Left lung (tissue), 10 donors: Measurements from ENCODE around the gene DPYD. TPM values are rescaled to one million over a fixed set of nuclear protein-coding genes. Genes with fewer than 3 reads are reported as not detected.

Experiments
- ATAC-seq: fragments of 200-7000 bp; cut with Tn5 transposase; one replicate; pipeline ENCODE4 v1.9.1; 2020; ENCODE audit warnings: moderate library complexity
- DNase-seq, 4 donors: peaks; one replicate each; pipeline ENCODE4 v3.0.0-alpha.2; 2013 to 2020
- H3K27ac ChIP-seq, 2 donors: fragments of 200-600 bp; sonication (generic) in 1 of 2; one replicate each; pipeline versions ENCODE4 v1.5.0 to v1.8.0; 2020 to 2021
- H3K27me3 ChIP-seq, 2 donors: fragments of 200-600 bp; sonication (generic) in 1 of 2; one replicate each; pipeline versions ENCODE4 v1.5.0 to v1.8.0; 2020 to 2021
- H3K36me3 ChIP-seq, 2 donors: fragments of 200-600 bp; sonication (generic) in 1 of 2; one replicate each; pipeline versions ENCODE4 v1.5.0 to v1.8.0; 2020 to 2021
- H3K4me1 ChIP-seq, 2 donors: fragments of 200-600 bp; one replicate each; pipeline ENCODE4 v1.8.0; 2021
- H3K4me3 ChIP-seq, 2 donors: fragments of 200-600 bp; sonication (generic) in 1 of 2; one replicate each; pipeline versions ENCODE4 v1.5.0 to v1.8.0; 2020 to 2021; ENCODE audit warnings: mild to moderate bottlenecking in 1 of 2
- H3K9me3 ChIP-seq, 2 donors: fragments of 200-600 bp; sonication (generic) in 1 of 2; one replicate each; pipeline versions ENCODE4 v1.5.0 to v1.8.0; 2020 to 2021
- CTCF ChIP-seq, 2 donors: fragments of 200-600 bp; sonication (generic) in 1 of 2; IDR thresholded peaks; one replicate each; pipeline versions ENCODE4 v1.5.0 to v1.8.0; 2021; ENCODE audit warnings: antibody characterized with exemption in 2 of 2
- intact Hi-C, 2 donors: fragments of 100-400 bp; cut with DNase I; formaldehyde crosslinking; loops; one replicate each; pipeline versions ENCODE4 v1.11.2 to v1.14.2; 2022
- polyA plus RNA-seq, 6 donors: library from polyadenylated mRNA; unstranded; fragments of 120-200 nt; gene quantifications; one replicate each; pipeline ENCODE4 v1.2.1, GENCODE V29; 2013; ENCODE audit not compliant: insufficient read length in 6 of 6
- total RNA-seq, 2 donors: library from RNA; stranded (reverse); fragmentation: NEBNext Ultra II Directional; extraction: Animal tissue kit (Norgen Biotek cat#: 25700); gene quantifications; one replicate each; pipeline ENCODE4 v1.2.1, GENCODE V29; 2021
- donor health status: DM: no; HTN: yes; CAD: no.
- donor health status: DM: no; HTN: no; CAD: no.

DPYD gene
- total and polyA plus RNA-seq, 8 donors, result 21.4 to 106 (median 26.1) TPM

GRCh38 chr1:97803026-97803425 is 117.8 kb downstream of the DPYD start:
- ATAC-seq (no peak), DNase-seq (no peak)
- no peaks in the 10 kb centered on the region for H3K27me3 ChIP-seq
- H3K36me3 ChIP-seq, result no peaks in the 10 kb centered on the region
- intact Hi-C loops, result no loop called here
- no peaks in the 10 kb centered on the region for H3K9me3 ChIP-seq
- H3K4me3 ChIP-seq, result no peak overlapping the region
- no peak for TF ChIP-seq CTCF (IDR thresholded peaks at IDR 0.05)
- H3K27ac ChIP-seq, result no peak overlapping the region
- no peaks in the 10 kb centered on the region for H3K4me1 ChIP-seq

- no peaks in the 10 kb centered on the region for H3K4me1 ChIP-seq
- no peak for DNase-seq
- H3K9me3 ChIP-seq, result no peaks in the 10 kb centered on the region
- no peak for ATAC-seq
- H3K27ac ChIP-seq, result no peak overlapping the region
- H3K4me3 ChIP-seq, result no peak overlapping the region
- TF ChIP-seq CTCF (IDR thresholded peaks at IDR 0.05), result no peak
- intact Hi-C loops, result no loop called here
- no peaks in the 10 kb centered on the region for H3K27me3 ChIP-seq
- H3K36me3 ChIP-seq, result no peaks in the 10 kb centered on the region
Measured at GRCh38 chr1:97802011-97802410, 118.8 kb downstream of the DPYD start.

GRCh38 chr1:97797403-97798183 is 123.2 kb downstream of the DPYD start:
- ATAC-seq (no peak), DNase-seq (no peak)
- Histone ChIP-seq H3K4me3 (no peak overlapping the region), H3K4me1 (no peaks in the 10 kb centered on the region), H3K27ac (no peak overlapping the region), H3K36me3 (no peaks in the 10 kb centered on the region), H3K27me3 (no peaks in the 10 kb centered on the region), H3K9me3 (no peaks in the 10 kb centered on the region)
- no peak for TF ChIP-seq CTCF (IDR thresholded peaks at IDR 0.05)
- intact Hi-C loops, result no loop called here

GRCh38 chr1:97796711-97797110 is 124.1 kb downstream of the DPYD start:
- Histone ChIP-seq H3K36me3 (no peaks in the 10 kb centered on the region), H3K27me3 (no peaks in the 10 kb centered on the region), H3K9me3 (no peaks in the 10 kb centered on the region), H3K4me1 (peaks cover 0 to under 1% of the 10 kb centered on the region in 2 donors), H3K4me3 (no peak overlapping the region), H3K27ac (no peak overlapping the region)
- intact Hi-C loops, result no loop called here
- no peak for DNase-seq
- no peak for TF ChIP-seq CTCF (IDR thresholded peaks at IDR 0.05)
- no peak for ATAC-seq

- H3K27me3 ChIP-seq, result no peaks in the 10 kb centered on the region
- DNase-seq (no peak), ATAC-seq (no peak)
- no peak for TF ChIP-seq CTCF (IDR thresholded peaks at IDR 0.05)
- H3K9me3 ChIP-seq, result no peaks in the 10 kb centered on the region
- intact Hi-C loops, result no loop called here
- H3K36me3 ChIP-seq, result no peaks in the 10 kb centered on the region
- H3K27ac ChIP-seq, result no peak overlapping the region
- H3K4me3 ChIP-seq, result no peak overlapping the region
- peaks cover 0 to 5% of the 10 kb centered on the region in 2 donors for H3K4me1 ChIP-seq
Measured at GRCh38 chr1:97792655-97793054, 128.2 kb downstream of the DPYD start.
